ENCODE results near the gene UNC80.

DNA sequence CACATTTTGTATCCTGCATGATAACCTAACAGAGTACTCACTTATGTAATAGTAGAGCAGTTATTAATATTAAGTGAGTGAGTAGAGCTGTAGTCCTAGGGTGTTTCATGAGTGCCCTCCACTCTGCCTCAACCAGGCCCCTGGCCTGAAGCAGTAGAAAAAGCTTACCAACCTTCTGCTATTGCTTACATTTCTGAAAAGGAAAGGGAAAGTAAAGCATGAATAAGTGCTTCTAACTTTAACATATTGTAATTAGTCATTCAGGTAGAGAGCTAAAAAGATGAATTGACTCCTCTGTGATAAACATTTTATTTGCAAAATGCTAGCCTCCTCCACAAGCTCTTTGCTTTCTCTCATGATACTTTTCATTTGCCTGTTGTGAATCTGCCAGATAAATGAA, 136.1 kb downstream of the UNC80 start:
- no peak for TF ChIP-seq EZH2 (IDR thresholded peaks at IDR 0.05; ENCODE audit: borderline replicate concordance, low read depth, low read length, severe bottlenecking)
- TF ChIP-seq, protein P1, sequence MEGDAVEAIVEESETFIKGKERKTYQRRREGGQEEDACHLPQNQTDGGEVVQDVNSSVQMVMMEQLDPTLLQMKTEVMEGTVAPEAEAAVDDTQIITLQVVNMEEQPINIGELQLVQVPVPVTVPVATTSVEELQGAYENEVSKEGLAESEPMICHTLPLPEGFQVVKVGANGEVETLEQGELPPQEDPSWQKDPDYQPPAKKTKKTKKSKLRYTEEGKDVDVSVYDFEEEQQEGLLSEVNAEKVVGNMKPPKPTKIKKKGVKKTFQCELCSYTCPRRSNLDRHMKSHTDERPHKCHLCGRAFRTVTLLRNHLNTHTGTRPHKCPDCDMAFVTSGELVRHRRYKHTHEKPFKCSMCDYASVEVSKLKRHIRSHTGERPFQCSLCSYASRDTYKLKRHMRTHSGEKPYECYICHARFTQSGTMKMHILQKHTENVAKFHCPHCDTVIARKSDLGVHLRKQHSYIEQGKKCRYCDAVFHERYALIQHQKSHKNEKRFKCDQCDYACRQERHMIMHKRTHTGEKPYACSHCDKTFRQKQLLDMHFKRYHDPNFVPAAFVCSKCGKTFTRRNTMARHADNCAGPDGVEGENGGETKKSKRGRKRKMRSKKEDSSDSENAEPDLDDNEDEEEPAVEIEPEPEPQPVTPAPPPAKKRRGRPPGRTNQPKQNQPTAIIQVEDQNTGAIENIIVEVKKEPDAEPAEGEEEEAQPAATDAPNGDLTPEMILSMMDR (IDR thresholded peaks at IDR 0.05; ENCODE audit: borderline replicate concordance, extremely low read depth, low read length, poor library complexity, severe bottlenecking), result no peak
